ENCODE data around the gene GRAP2.

Gene GRAP2

DNA sequence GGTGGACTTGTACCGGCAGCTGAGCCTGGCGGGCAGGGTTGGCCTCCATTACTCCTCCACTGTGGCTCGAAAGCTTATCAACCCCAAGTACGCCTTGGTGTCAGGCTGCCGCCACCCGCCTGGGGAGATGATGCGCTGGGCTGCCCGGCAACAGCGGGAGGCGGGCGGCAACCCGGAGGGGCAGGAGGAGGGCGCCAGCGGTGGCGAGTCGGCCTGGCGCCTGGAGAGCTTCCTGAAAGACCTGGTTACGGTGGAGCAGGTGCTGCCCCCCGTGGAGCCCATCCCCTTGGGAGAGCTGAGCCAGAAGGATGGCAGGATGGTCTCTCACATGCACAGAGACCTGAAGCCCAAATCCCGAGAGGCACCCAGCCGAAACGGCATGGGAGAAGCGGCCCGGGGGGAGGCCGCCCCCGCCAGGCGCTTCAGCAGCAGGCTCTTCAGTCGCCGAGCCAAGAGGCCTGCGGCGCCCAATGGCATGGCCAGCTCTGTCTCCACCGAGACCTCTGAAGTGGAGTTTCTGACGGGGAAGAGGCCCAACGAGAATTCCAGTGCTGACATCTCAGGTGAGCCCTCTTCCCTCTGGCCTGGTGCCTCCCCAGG, 120.6 kb downstream of the GRAP2 start:
- no peak for DNase-seq

- DNase-seq, result no peak
Observed at GRCh38 chr22:40022536-40023240, 121.8 kb downstream of the GRAP2 start.
